Neural cell (in vitro differentiated cells): ENCODE data around the gene ROR2. TPM values are rescaled to one million over a fixed set of nuclear protein-coding genes. Genes with fewer than 3 reads are reported as not detected.

ENCODE experiments used
- H2AFZ ChIP-seq: fragments of 200-600, 300-800 bp; sonication (generic), shearing (Covaris generic); 2 replicates; pipeline ENCODE4 v1.6.0; 2014; ENCODE audit warnings: low read depth, mild to moderate bottlenecking, antibody characterized with exemption, low read length, moderate library complexity
- H3F3A ChIP-seq: fragments of 200-600 bp; shearing (Covaris generic); 2 replicates; pipeline ENCODE4 v1.6.1; 2016; ENCODE audit warnings: mild to moderate bottlenecking, moderate library complexity, mixed read lengths, antibody characterized with exemption, low read length; ENCODE audit not compliant: insufficient read depth, poor library complexity, severe bottlenecking
- H3K27ac ChIP-seq: fragments of 200-600, 300-800 bp; sonication (generic), shearing (Covaris generic); 2 replicates; pipeline ENCODE4 v1.5.1; 2014; ENCODE audit warnings: mild to moderate bottlenecking, low read length, moderate library complexity
- H3K27me3 ChIP-seq: fragments of 300-800, 200-600 bp; sonication (generic), shearing (Covaris generic); 2 replicates; pipeline ENCODE4 v1.6.0; 2014; ENCODE audit warnings: mild to moderate bottlenecking, low read depth, low read length, moderate library complexity; ENCODE audit not compliant: insufficient read depth
- H3K36me3 ChIP-seq: fragments of 300-800, 200-600 bp; sonication (generic), shearing (Covaris generic); 2 replicates; pipeline ENCODE4 v1.5.1; 2014; ENCODE audit warnings: mild to moderate bottlenecking, antibody characterized with exemption, low read length, moderate library complexity; ENCODE audit not compliant: insufficient read depth
- H3K4me2 ChIP-seq: fragments of 300-800, 200-600 bp; sonication (generic), shearing (Covaris generic); 2 replicates; pipeline ENCODE4 v1.6.0; 2014; ENCODE audit warnings: mild to moderate bottlenecking, low read length
- H3K4me3 ChIP-seq: fragments of 300-800, 200-600 bp; sonication (generic), shearing (Covaris generic); 2 replicates; pipeline ENCODE4 v1.5.1; 2014; ENCODE audit warnings: mild to moderate bottlenecking, low read length, moderate library complexity
- H3K79me2 ChIP-seq: fragments of 200-600 bp; shearing (Covaris generic); replicated peaks from 2 replicates; pipeline ENCODE4 v1.6.0; 2014; ENCODE audit warnings: mild to moderate bottlenecking, low read length, moderate library complexity; ENCODE audit not compliant: insufficient read depth
- H3K9ac ChIP-seq: fragments of 300-800, 200-600 bp; sonication (generic), shearing (Covaris generic); 2 replicates; pipeline ENCODE4 v1.6.1; 2016; ENCODE audit warnings: mild to moderate bottlenecking, low read length, mixed read lengths
- H3K9me2 ChIP-seq: fragments of 200-600 bp; shearing (Covaris generic); 2 replicates; pipeline ENCODE4 v1.6.1; 2016; ENCODE audit warnings: mild to moderate bottlenecking, low read length, mixed read lengths; ENCODE audit not compliant: insufficient read depth
- H3K9me3 ChIP-seq: fragments of 200-600, 300-800 bp; sonication (generic), shearing (Covaris generic); 2 replicates; pipeline ENCODE4 v1.6.1; 2016; ENCODE audit warnings: mild to moderate bottlenecking, mixed run types, low read length, moderate library complexity, mixed read lengths
- H4K20me1 ChIP-seq: fragments of 200-600 bp; shearing (Covaris generic); 2 replicates; pipeline ENCODE4 v1.6.1; 2016; ENCODE audit warnings: mild to moderate bottlenecking, mixed run types; ENCODE audit not compliant: insufficient read depth
- EP300 ChIP-seq: fragments of 450-650 bp; conservative IDR thresholded peaks from 2 replicates; pipeline ENCODE4 v1.6.1; 2014; ENCODE audit warnings: antibody characterized with exemption, mild to moderate bottlenecking, moderate library complexity; ENCODE audit not compliant: poor library complexity, severe bottlenecking
- EZH2 ChIP-seq: fragments of 200-600, 300-800 bp; shearing (Covaris generic), sonication (generic); IDR thresholded peaks from 2 replicates; pipeline ENCODE4 v1.6.1; 2014; ENCODE audit warnings: antibody characterized with exemption, low read length, borderline replicate concordance, mild to moderate bottlenecking; ENCODE audit not compliant: insufficient read depth, poor library complexity, severe bottlenecking
- MXI1 ChIP-seq: fragments of 450-650 bp; conservative IDR thresholded peaks from 2 replicates; pipeline ENCODE4 v1.6.1; 2014; ENCODE audit warnings: antibody characterized with exemption, mild to moderate bottlenecking; ENCODE audit not compliant: poor library complexity, severe bottlenecking
- RAD21 ChIP-seq: fragments of 450-650 bp; conservative IDR thresholded peaks from 2 replicates; pipeline ENCODE4 v1.6.1; 2014; ENCODE audit warnings: antibody characterized with exemption, mild to moderate bottlenecking, moderate library complexity
- SMC3 ChIP-seq: fragments of 450-650 bp; conservative IDR thresholded peaks from 2 replicates; pipeline ENCODE4 v1.6.1; 2014; ENCODE audit warnings: antibody characterized with exemption, mild to moderate bottlenecking, moderate library complexity; ENCODE audit not compliant: poor library complexity
- TAF1 ChIP-seq: IDR thresholded peaks from 2 replicates; pipeline ENCODE4 v1.6.1; 2012; ENCODE audit warnings: low read depth
- polyA plus RNA-seq: library from polyadenylated mRNA; depleted of rRNA; stranded (reverse); fragments of >200 nt; gene quantifications from 2 replicates; pipeline ENCODE4 v1.2.3, GENCODE V29; 2014
- TF ChIP-seq, protein P1 (sequence below): IDR thresholded peaks from 2 replicates; pipeline ENCODE4 v1.6.1; 2012; ENCODE audit warnings: borderline replicate concordance
- TF ChIP-seq, protein P2 (sequence below): fragments of 450-650 bp; IDR thresholded peaks from 2 replicates; pipeline ENCODE4 v1.5.1; 2014; ENCODE audit warnings: antibody characterized with exemption, mild to moderate bottlenecking, moderate library complexity; ENCODE audit not compliant: poor library complexity, severe bottlenecking

ROR2 gene
- polyA plus RNA-seq, 1 donor from 2014 or later, result 0.33 TPM

DNA sequence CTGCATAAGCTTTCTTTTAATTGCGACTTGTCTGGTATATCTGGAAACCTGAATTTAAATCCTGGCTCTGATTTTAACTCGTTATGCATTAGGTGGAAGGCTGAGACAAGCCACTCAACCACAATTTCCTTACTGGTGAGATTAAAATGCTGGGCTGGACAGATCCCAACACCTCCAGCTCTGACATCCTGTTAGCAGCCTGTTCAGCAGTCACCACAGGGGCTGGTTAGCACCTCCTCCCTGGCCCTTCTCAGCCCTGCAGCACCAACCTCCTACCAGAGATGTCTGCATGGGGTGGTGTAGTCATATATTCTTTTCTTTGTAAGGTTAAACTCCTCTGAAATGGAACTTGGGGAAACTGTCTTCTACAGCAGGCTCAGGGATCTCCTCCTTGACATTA lies 369.9 kb downstream of the ROR2 start:
- H3K9me2 ChIP-seq, result no peaks in the 10 kb centered on the region

DNA sequence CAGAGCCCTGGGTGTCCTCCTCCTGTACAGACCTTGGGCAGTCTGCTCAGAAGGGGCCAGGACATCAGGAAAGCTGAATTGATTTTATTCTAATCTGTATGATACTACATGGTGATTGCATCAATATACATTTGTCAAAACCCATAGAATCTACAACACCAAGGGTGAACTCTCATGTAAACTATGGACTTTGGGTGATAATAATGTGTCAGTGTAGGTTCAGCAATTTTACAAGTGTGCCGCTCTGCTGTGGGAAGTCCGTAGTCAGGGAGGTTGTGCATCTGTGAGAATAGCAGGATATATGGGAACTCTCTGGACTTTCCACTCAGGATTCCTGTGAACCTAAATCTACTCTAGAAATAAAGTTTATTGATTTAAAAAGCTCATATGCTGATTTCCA lies 371.1 kb downstream of the ROR2 start:
- Histone ChIP-seq H2AFZ (no peak overlapping the region), H3K9ac (no peak overlapping the region)

More for the DNA sequence above, 369.9 kb downstream of the ROR2 start:
- TF ChIP-seq, protein P1, sequence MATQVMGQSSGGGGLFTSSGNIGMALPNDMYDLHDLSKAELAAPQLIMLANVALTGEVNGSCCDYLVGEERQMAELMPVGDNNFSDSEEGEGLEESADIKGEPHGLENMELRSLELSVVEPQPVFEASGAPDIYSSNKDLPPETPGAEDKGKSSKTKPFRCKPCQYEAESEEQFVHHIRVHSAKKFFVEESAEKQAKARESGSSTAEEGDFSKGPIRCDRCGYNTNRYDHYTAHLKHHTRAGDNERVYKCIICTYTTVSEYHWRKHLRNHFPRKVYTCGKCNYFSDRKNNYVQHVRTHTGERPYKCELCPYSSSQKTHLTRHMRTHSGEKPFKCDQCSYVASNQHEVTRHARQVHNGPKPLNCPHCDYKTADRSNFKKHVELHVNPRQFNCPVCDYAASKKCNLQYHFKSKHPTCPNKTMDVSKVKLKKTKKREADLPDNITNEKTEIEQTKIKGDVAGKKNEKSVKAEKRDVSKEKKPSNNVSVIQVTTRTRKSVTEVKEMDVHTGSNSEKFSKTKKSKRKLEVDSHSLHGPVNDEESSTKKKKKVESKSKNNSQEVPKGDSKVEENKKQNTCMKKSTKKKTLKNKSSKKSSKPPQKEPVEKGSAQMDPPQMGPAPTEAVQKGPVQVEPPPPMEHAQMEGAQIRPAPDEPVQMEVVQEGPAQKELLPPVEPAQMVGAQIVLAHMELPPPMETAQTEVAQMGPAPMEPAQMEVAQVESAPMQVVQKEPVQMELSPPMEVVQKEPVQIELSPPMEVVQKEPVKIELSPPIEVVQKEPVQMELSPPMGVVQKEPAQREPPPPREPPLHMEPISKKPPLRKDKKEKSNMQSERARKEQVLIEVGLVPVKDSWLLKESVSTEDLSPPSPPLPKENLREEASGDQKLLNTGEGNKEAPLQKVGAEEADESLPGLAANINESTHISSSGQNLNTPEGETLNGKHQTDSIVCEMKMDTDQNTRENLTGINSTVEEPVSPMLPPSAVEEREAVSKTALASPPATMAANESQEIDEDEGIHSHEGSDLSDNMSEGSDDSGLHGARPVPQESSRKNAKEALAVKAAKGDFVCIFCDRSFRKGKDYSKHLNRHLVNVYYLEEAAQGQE, result no peak
- TF ChIP-seq TAF1 (no peak), MXI1 (no peak)
- Histone ChIP-seq H3K36me3 (no peaks in the 10 kb centered on the region), H3K4me3 (no peak overlapping the region), H3K79me2 (no peaks in the 10 kb centered on the region), H3K27me3 (no peaks in the 10 kb centered on the region), H3K9me3 (no peaks in the 10 kb centered on the region), H3K9ac (no peak overlapping the region), H2AFZ (no peak overlapping the region), H3K4me2 (no peak overlapping the region), H4K20me1 (no peaks in the 10 kb centered on the region), H3K27ac (no peak overlapping the region), H3F3A (no peaks in the 10 kb centered on the region)

More for the DNA sequence above, 371.1 kb downstream of the ROR2 start:
- Histone ChIP-seq H4K20me1 (no peaks in the 10 kb centered on the region), H3K4me2 (no peak overlapping the region), H3K27ac (no peak overlapping the region), H3K4me3 (no peak overlapping the region), H3K36me3 (no peaks in the 10 kb centered on the region), H3K79me2 (no peaks in the 10 kb centered on the region), H3K9me2 (no peaks in the 10 kb centered on the region), H3F3A (no peaks in the 10 kb centered on the region), H3K27me3 (no peaks in the 10 kb centered on the region), H3K9me3 (no peaks in the 10 kb centered on the region)
- TF ChIP-seq TAF1, result no peak
- TF ChIP-seq, protein P1, result no peak
- no peak for TF ChIP-seq EZH2
- no peak for TF ChIP-seq EP300
- TF ChIP-seq RAD21, result no peak
- TF ChIP-seq, protein P2, sequence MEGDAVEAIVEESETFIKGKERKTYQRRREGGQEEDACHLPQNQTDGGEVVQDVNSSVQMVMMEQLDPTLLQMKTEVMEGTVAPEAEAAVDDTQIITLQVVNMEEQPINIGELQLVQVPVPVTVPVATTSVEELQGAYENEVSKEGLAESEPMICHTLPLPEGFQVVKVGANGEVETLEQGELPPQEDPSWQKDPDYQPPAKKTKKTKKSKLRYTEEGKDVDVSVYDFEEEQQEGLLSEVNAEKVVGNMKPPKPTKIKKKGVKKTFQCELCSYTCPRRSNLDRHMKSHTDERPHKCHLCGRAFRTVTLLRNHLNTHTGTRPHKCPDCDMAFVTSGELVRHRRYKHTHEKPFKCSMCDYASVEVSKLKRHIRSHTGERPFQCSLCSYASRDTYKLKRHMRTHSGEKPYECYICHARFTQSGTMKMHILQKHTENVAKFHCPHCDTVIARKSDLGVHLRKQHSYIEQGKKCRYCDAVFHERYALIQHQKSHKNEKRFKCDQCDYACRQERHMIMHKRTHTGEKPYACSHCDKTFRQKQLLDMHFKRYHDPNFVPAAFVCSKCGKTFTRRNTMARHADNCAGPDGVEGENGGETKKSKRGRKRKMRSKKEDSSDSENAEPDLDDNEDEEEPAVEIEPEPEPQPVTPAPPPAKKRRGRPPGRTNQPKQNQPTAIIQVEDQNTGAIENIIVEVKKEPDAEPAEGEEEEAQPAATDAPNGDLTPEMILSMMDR, result no peak
- TF ChIP-seq SMC3, result no peak
